Ovary (tissue), 3 donors: ENCODE data around the gene RNPC3.
"Not testable (repeated sequence)": the region's sequence is repeated elsewhere in the genome, so short reads cannot be mapped to it uniquely, and the experiment has no call there.

Experiments
- CTCF ChIP-seq, 3 donors: fragments of 450-650 bp in 2 of 3; fragments of 200-600 bp in 1 of 3; IDR thresholded peaks; one replicate each; pipeline versions ENCODE4 v1.5.1 to v1.8.0; 2016 to 2022; ENCODE audit warnings: antibody characterized with exemption in 3 of 3, mild to moderate bottlenecking in 1 of 3
- POLR2A ChIP-seq: fragments of 450-650 bp; IDR thresholded peaks from one replicate; pipeline ENCODE4 v1.6.1; 2017; ENCODE audit warnings: antibody characterized with exemption, mild to moderate bottlenecking, moderate library complexity
- donor health status: DM: no; HTN: no; CAD: no.

GRCh38 chr1:103576784-103577183 is 51.3 kb downstream of the RNPC3 start:
- TF ChIP-seq CTCF (IDR thresholded peaks at IDR 0.05); POLR2A: not testable (repeated sequence)
